ENCODE results near the gene KRT75.

The KRT75 gene

DNA sequence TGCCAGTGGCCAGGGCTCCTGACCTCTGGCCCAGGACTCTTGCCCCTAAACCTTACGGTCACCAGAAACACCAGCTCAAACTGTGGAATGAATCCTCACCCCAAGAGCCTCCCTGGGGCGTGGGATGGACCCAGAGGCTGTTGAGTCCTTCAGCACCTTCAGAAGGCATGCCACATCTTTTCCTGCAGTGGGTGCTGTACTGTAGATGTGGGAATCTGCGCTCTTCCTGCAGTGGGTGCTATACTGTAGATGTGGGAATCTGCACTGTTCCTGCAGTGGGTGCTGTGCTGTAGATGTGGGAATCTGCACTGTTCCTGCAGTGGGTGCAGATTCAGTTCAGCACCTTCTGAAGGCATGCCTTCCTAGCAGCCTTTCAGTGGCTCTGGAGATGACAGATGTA lies 29.2 kb downstream of the KRT75 start:
- TF ChIP-seq YY1 (IDR thresholded peaks at IDR 0.05; ENCODE audit: low read depth) (no peak), TAF1 (IDR thresholded peaks at IDR 0.05; ENCODE audit: low read depth) (no peak), FOXM1 (IDR thresholded peaks at IDR 0.05; ENCODE audit: borderline replicate concordance, low read depth) (no peak), TCF12 (IDR thresholded peaks at IDR 0.05; ENCODE audit: low read depth) (no peak), RAD21 (IDR thresholded peaks at IDR 0.05; ENCODE audit: low read depth) (peak; percentile 51)
- TF ChIP-seq, protein P1, sequence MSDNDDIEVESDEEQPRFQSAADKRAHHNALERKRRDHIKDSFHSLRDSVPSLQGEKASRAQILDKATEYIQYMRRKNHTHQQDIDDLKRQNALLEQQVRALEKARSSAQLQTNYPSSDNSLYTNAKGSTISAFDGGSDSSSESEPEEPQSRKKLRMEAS (IDR thresholded peaks at IDR 0.05) = no peak

DNA sequence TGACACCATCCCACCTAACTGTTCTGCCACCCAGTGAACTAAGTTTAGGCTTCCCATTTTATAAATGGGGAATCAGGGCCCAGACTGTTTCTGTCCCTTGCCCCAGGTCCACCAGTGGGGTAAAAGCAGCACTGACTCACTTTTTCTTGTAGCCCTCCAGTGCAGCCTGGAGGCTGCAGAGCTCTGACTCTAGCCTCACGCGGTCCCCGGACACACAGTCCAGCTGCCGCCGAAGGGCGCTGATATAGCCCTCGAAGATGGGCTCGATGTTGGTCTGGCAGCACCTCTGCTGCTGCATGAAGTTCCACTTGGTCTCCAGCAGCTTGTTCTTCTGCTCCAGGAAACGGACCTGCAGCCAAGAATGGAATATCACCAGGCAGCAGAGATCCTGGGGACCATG lies 30.6 kb downstream of the KRT75 start:
- TF ChIP-seq FOXM1 (IDR thresholded peaks at IDR 0.05; ENCODE audit: borderline replicate concordance, low read depth) (no peak), RAD21 (IDR thresholded peaks at IDR 0.05; ENCODE audit: low read depth) (no peak), ZBTB7A (IDR thresholded peaks at IDR 0.05; ENCODE audit: low read depth) (no peak), NFIC (IDR thresholded peaks at IDR 0.05) (no peak), TEAD4 (IDR thresholded peaks at IDR 0.05) (no peak), REST (IDR thresholded peaks at IDR 0.05; ENCODE audit: low read depth) (no peak), TCF12 (IDR thresholded peaks at IDR 0.05; ENCODE audit: low read depth) (no peak), TAF1 (IDR thresholded peaks at IDR 0.05; ENCODE audit: low read depth) (no peak), CEBPB (IDR thresholded peaks at IDR 0.05) (no peak), EP300 (IDR thresholded peaks at IDR 0.05; ENCODE audit: borderline replicate concordance) (no peak), USF1 (IDR thresholded peaks at IDR 0.05) (no peak)

DNA sequence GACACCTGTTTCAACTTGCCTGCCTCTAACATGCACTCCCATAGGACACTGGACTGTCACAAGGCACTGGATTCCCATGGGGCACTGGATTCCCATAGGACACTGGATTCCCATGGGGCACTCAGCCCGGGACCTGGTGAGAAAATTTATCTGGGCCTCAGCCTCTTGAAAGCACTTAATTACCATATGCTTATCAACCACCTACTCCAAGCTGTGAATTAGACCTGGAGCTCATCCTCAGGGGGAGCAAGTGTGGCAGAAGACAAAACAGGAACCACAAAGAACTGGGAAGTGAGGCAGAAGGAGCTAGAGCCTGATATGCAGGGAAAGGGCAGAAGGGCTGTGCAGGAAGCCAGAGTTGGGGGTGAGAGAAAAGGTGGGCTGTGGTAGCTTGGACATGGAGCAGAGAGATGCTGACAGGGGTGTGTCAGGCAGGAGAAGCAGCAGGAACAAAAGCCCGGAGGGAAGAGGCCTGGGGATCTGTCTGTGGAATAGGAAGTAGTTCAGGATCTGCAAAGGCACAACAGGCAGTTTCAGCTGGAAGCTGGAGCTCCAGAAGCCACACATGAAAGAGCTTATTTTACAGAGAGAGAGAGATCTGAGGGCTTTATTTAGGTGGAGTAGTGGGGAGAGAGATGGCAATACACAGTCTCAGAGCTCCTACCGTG lies 31.2 kb downstream of the KRT75 start:
- TF ChIP-seq RAD21 (IDR thresholded peaks at IDR 0.05; ENCODE audit: low read depth) (no peak), EP300 (IDR thresholded peaks at IDR 0.05; ENCODE audit: borderline replicate concordance) (no peak), TAF1 (IDR thresholded peaks at IDR 0.05; ENCODE audit: low read depth) (no peak), TCF12 (IDR thresholded peaks at IDR 0.05; ENCODE audit: low read depth) (no peak), REST (IDR thresholded peaks at IDR 0.05; ENCODE audit: low read depth) (no peak), TEAD4 (IDR thresholded peaks at IDR 0.05) (no peak), USF1 (IDR thresholded peaks at IDR 0.05) (no peak), ZBTB7A (IDR thresholded peaks at IDR 0.05; ENCODE audit: low read depth) (no peak), NFIC (IDR thresholded peaks at IDR 0.05) (no peak), CEBPB (IDR thresholded peaks at IDR 0.05) (no peak), YY1 (IDR thresholded peaks at IDR 0.05; ENCODE audit: low read depth) (no peak), FOXM1 (IDR thresholded peaks at IDR 0.05; ENCODE audit: borderline replicate concordance, low read depth) (no peak), CREB1 (IDR thresholded peaks at IDR 0.05; ENCODE audit: low read depth) (no peak)

DNA sequence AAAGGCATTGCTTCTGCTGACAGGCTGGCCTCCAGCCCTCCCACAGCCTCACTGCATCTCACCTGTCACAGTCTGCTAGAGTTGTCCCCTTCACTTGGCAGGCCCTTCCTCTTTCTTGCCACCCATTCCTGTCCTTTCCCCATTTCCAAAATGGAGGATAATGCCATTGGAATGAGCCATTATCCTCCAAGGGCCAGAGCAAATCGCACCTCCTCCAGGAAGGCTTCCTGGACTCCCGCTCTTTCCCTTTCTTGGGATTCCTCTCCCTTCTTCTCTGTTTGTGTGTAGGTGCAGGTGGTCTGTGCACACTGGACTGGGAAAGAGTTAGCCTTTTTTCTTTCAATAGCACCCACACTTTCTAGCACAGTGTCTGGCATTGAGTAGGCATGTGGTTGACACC lies 31.8 kb downstream of the KRT75 start:
- TF ChIP-seq EGR1 (IDR thresholded peaks at IDR 0.05) = no peak
- TF ChIP-seq EP300 (IDR thresholded peaks at IDR 0.05; ENCODE audit: borderline replicate concordance) = no peak
- no peak for TF ChIP-seq TCF12 (IDR thresholded peaks at IDR 0.05; ENCODE audit: low read depth)
- TF ChIP-seq REST (IDR thresholded peaks at IDR 0.05; ENCODE audit: low read depth) = no peak
- TF ChIP-seq RAD21 (IDR thresholded peaks at IDR 0.05; ENCODE audit: low read depth) = no peak
- no peak for TF ChIP-seq USF1 (IDR thresholded peaks at IDR 0.05)
- TF ChIP-seq NFIC (IDR thresholded peaks at IDR 0.05) = no peak
- TF ChIP-seq CREB1 (IDR thresholded peaks at IDR 0.05; ENCODE audit: low read depth) = no peak
- TF ChIP-seq TAF1 (IDR thresholded peaks at IDR 0.05; ENCODE audit: low read depth) = no peak
- no peak for TF ChIP-seq ZBTB7A (IDR thresholded peaks at IDR 0.05; ENCODE audit: low read depth)
- no peak for TF ChIP-seq YY1 (IDR thresholded peaks at IDR 0.05; ENCODE audit: low read depth)
- no peak for TF ChIP-seq FOXM1 (IDR thresholded peaks at IDR 0.05; ENCODE audit: borderline replicate concordance, low read depth)
- no peak for TF ChIP-seq CEBPB (IDR thresholded peaks at IDR 0.05)

All from Ishikawa (cell line).